Activated CD4-positive, alpha-beta T cell treated with anti-CD3 and anti-CD28 coated beads, Interleukin-2, Interleukin-4, amounts not matched to agents 100 ng/mL and 50 ng/mL, durations not matched to agents 16 hours and 8 hours (primary cell): ENCODE data around the gene KLB.
"Not testable (repeated sequence)": the region's sequence is repeated elsewhere in the genome, so short reads cannot be mapped to it uniquely, and the experiment has no call there.

Source experiments
- DNase-seq: peaks from one replicate; pipeline ENCODE4 v3.0.0-alpha.2; 2020; ENCODE audit warnings: low spot score

The KLB gene

DNA sequence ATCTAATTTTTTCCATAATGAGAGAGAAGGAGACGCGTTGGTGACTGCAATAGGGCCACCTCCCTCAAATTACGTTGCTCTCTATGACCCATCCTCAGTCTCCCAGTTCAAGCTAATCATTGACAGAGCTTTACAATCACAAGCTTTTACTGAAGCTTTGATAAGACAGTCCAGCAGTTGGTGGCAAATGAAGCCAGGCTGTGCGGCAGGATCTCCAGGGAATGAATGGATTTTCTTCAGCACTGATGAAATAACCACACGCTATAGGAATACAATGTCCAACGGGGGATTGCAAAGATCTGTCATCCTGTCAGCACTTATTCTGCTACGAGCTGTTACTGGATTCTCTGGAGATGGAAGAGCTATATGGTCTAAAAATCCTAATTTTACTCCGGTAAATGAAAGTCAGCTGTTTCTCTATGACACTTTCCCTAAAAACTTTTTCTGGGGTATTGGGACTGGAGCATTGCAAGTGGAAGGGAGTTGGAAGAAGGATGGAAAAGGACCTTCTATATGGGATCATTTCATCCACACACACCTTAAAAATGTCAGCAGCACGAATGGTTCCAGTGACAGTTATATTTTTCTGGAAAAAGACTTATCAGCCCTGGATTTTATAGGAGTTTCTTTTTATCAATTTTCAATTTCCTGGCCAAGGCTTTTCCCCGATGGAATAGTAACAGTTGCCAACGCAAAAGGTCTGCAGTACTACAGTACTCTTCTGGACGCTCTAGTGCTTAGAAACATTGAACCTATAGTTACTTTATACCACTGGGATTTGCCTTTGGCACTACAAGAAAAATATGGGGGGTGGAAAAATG lies at the start of gene KLB:
Gene KLB (plus strand): TSS at position 168 of the 821 bp plus-strand sequence. CDS start 20 bp downstream, at position 188.
- DNase-seq, result no peak

- peak; percentile 35 for DNase-seq
These were observed 49.7 kb upstream of the KLB start for GRCh38 chr4:39357002-39357401.

DNA sequence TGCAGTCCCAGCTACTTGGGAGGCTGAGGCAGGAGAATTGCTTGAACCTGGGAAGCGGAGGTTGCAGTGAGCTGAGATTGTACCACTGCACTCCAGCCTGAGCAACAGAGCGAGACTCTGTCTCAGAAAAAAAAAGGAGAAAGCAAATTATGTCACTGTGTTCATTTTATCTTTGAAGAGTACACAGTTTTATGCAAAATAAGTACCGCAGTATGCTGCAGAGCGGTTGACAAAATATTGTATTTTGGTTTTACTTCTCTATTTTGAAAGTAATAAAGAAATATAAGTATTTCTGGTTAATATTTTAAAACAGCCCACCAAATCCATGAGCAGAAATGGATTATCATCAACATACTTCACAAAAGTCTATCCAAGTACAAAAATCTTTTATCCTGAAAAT lies 46.1 kb upstream of the KLB start:
- not testable (repeated sequence) for DNase-seq

DNA sequence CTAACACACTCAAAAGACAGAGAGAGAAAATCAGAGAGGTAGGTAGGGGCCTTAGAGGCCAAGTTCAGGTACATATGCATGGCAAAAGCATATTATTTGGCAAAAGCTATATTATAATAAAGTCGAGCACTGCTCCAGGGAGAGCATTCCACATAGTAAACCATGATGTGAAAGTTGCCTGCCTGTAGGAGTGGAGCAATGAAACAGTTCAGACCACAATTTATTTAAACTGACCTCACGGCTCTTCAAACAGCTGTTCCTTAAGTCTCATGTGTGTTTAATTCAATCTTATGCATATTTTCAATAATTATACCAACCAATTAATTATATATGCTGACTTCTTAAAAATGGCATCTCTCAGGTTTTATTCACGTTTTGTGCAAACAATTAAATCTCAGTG lies 43.9 kb upstream of the KLB start:
- no peak for DNase-seq

DNA sequence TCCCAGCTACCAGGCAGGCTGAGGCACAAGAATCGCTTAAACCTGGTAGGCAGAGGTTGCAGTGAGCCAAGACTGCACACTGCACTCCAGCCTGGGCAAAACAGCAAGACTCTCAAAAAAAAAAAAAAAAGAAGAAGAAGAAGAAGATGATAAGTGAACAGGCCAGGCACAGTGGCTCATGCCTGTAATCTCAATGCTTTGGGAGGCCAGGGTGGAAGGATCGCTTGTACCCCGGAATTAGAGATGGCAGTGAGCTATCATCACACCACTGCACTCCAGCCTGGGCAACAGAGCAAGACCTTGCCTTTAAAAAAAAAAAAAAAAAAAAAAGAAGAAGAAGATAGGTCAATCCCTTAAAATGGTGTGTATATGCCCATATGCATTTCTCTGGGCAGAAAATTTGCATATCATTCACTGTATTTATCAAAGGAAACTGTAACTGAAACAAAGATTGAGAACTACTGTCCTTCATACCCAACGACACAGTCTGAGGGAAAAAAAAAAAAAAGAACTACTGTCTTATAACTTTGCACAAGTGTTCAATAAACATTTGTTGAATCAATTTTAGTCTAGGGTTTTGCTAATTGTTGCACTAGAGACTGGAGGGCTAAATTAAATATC lies 42.8 kb upstream of the KLB start:
- no peak for DNase-seq

GRCh38 chr4:39365360-39365759 lies 41.4 kb upstream of the KLB start:
- no peak for DNase-seq

DNA sequence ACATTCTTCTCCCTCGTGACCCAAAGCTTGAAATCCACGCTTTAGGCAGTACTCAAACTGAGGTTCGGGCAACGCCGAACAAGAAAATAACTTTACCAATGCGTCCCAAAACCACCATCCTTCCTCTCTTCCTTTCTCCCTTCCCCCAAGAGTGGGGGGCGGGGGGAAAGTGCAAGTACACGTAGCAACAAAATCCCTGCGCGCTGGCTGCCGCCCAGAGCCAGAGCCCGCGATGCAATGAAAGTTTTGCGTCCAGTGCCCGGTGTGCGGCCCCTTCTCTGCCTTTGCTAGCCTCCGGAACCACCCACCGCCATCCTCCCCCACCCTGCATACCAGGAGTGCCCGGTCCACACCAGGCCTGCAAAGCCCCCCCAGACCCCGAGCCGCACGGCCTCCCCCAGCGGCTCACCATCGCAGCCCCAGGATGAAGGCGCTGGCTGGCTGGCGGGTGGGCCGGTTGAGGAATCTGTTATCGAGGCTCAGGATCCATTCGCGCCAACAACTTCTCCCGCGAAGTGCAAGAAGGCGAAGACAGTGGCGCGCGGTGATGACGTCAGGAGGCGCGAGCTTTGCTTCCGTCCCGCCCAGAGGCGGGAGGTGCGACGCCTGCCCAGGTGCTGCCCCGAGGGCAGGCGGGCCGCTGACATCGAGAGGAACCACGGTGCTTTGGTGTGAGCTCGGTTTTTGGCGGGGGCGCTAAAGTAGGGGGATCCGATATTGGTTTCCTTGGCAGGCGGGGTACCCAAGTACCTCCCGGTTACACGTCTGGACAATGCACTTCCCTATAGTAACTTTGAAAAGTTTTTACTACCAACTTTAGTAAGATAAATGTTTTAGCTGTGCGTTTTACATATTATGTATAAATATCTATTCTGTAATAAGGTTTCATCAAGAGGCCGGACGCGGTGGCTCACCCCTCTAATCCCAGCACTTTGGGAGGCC lies 40.6 kb upstream of the KLB start, which contains the start of gene RFC1:
Gene RFC1 (minus strand): TSS at position 533 of the 942 bp plus-strand sequence. CDS start 121 bp downstream, at position 412.
- peak; percentile 92 for DNase-seq

- no peak for DNase-seq
These were observed 39.6 kb upstream of the KLB start for GRCh38 chr4:39367166-39367565.

- DNase-seq, result no peak
These were observed 37.4 kb upstream of the KLB start for GRCh38 chr4:39369301-39369700.

DNA sequence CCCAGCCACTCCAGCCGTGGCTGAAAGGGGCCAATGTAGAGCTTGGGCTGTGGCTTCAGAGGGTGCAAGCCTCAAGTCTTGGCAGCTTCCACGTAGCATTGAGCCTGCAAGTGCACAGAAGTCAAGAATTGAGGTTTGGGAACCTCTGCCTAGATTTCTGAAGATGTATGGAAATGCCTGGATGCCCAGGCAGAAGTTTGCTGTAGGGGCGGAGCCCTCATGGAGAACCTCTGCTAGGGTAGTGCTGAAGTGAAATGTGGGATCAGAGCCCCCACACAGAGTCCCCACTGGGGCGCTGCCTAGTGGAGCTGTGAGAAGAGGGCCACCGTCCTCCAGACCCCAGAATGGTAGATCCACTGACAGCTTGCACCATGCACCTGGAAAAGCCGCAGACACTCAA lies 35.5 kb upstream of the KLB start:
- DNase-seq, result not testable (repeated sequence)

GRCh38 chr4:39375478-39375877 lies 31.3 kb upstream of the KLB start:
- DNase-seq, result no peak

GRCh38 chr4:39383690-39384089 lies 23.0 kb upstream of the KLB start:
- DNase-seq, result no peak

GRCh38 chr4:39384563-39384962 lies 22.2 kb upstream of the KLB start:
- DNase-seq, result no peak

GRCh38 chr4:39390603-39391002 lies 16.1 kb upstream of the KLB start:
- no peak for DNase-seq

- DNase-seq, result no peak
These were observed 12.0 kb upstream of the KLB start for GRCh38 chr4:39394706-39395105.

DNA sequence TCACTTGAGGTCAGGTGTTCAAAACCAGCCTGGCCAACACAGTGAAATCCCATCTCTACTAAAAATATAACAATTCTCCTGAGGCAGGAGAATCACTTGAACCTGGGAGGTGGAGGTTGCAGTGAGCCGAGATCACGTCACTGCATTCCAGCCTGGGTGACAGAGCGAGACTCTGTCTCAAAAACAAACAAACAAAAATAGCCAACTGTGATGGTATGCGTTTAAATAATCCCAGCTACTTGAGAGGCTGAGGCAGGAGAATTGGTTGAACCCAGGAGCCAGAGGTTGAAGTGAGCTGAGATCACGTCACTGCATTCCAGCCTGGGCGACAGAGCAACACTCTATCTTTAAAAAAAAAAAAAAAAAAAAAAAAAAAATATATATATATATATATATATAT lies 5.1 kb upstream of the KLB start:
- not testable (repeated sequence) for DNase-seq

DNA sequence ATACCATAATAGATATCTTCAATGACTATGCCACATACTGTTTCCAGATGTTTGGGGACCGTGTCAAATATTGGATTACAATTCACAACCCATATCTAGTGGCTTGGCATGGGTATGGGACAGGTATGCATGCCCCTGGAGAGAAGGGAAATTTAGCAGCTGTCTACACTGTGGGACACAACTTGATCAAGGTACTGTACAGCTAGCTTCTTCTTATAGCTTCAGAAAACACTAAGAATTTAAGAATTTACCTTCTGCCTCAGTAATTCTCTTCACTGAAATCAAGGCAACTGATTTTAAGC lies 805 bp downstream of the KLB start:
- no peak for DNase-seq

DNA sequence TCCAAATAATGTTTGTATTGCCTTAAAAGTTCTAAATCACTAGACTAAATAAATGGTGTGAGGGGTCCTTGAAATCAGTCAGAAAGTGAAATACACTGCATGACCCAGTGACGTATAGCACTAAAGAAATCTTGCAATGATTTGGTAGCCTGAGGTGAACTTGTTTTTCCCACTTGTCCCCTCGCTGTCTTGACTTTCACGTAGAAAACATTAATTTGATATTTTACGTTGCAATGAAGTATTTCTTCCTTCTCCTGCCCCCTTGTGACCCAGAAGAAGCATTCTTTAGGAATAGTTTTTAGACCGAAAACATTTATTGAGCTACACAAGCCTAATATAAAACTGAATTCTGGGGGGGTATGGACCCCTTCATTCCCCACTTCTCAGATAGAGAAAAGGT lies 3.7 kb downstream of the KLB start:
- DNase-seq, result no peak

- DNase-seq, result not testable (repeated sequence)
These were observed 4.8 kb downstream of the KLB start for GRCh38 chr4:39411561-39411960.

DNA sequence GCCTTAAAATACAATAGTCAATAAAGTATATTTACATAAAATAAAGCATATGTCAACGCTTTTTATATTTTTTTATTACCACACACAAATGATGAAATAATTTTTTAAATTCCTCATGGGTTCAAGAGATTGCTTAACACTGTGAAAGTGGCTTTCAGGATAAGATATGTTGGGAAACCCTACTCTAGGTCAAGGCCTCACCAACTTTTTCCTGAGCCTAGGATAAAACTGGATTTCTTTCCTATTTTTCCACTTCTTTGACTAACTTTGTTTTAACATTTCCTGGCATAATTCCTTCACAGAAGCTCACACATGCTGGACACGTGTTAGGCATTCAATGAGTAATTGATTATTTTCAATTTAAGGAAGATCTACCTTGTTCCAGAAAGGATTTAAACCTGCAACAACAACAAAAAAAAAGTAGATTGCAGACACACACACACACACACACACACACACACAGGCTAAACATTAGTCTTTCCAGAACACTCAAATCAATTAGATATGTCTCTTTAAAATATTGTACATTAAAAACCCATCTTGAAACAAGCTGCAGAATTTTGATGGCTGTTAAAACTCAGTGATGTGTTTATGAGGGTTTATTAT lies 9.1 kb downstream of the KLB start:
- DNase-seq, result no peak

DNA sequence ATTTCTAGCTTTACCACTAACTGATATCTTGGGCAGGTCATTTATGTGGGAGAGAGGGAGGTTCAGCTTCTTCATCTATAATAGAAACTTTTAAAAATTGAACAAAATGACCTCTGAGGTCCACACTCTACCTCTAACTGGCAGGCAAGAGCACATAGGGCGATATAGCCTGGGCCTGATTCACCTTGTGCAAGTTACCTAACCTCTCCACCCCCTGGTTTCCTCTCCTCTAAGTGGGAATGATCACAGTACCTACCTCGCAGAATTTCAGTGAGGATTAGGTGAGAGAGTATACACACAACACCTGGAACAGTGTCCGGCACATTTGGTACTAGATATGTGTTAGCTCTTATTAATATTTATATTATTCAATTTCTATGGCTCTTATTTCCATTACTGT lies 15.5 kb downstream of the KLB start:
- DNase-seq, result no peak

DNA sequence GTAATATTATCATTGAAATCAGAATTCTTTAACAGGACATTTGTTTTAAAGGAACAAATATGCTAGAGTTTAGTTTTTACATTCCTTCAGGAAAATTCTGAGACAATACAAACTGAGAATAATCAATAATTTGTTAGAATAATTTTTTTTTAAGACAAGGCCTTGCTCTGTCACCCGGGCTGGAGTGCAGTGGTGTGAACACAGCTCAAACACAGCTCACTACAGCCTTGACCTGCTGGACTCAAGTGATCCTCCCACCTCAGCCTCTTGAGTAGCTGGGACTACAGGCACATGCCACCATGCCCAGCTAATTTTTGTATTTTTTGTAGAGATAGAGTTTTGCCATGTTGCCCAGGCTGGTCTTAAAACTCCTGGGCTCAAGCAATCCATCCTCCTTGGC lies 18.6 kb downstream of the KLB start:
- not testable (repeated sequence) for DNase-seq
